SH-SY5Y (cell line): ENCODE results near the gene BICRA.

Experiments used
- GATA2 ChIP-seq: IDR thresholded peaks from 2 replicates; pipeline ENCODE4 v1.6.1; 2011; ENCODE audit warnings: mild to moderate bottlenecking, low read depth, low read length
- GATA3 ChIP-seq: IDR thresholded peaks from 2 replicates; pipeline ENCODE4 v1.6.1; 2011; ENCODE audit warnings: low read depth, mild to moderate bottlenecking, low read length, moderate library complexity

GRCh38 chr19:47671499-47671898 lies 62.6 kb downstream of the BICRA start:
- no peak for TF ChIP-seq GATA3
- TF ChIP-seq GATA2, result no peak
